ENCODE data around the gene EGFLAM. TPM values are rescaled to one million over a fixed set of nuclear protein-coding genes. Genes with fewer than 3 reads are reported as not detected.

EGFLAM gene
- total and polyA plus RNA-seq, 9 of the 15 experiments (the other 6 are each of a cell fraction or from before 2014, with no cell fraction given), result 0.09 to 2.5 (median 1.0) TPM

DNA sequence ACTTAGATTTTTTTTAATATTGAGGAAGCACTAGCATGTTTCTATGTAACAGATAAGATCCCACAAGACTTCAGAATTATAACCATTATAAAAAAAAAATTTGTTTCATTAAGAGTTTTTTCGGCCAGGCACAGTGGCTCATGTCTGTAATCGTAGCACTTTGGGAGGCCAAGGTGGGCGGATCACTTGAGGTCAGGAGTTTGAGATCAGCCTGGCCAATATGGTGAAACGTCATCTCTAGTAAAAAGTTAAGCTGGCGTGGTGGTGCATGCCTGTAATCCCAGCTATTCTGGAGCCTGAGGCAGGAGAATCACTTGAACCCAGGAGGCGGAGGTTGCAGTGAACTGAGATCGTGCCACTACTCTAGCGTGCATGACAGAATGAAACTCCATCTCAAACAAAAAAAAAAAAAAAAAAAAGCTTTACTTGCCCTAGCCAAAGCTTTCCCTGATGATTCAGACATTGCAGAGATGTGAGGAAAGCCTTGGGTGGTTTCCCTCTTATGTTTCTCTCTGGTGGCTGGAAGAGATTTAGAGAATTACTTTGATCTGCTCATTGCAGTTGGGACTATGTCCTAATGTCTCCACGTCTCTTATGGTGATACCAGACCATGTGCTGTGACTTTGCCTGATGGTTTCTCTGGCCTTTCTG, 65.4 kb downstream of the EGFLAM start:
- Histone ChIP-seq H3K4me2 (ENCODE audit: insufficient read depth, low read length) (no peak overlapping the region), H3K4me1 (replicated peaks in 1 of 2; ENCODE audit: control insufficient read depth in 2 of 2, insufficient read depth in 2 of 2, low read length in 2 of 2) (no peaks in the 10 kb centered on the region), H3K9me1 (ENCODE audit: control insufficient read depth, insufficient read depth, low read length) (no peaks in the 10 kb centered on the region), H3K27ac (ENCODE audit: extremely low read depth, low read depth, low read length) (no peak overlapping the region), H4K20me1 (replicated peaks; ENCODE audit: control insufficient read depth, insufficient read depth, low read length) (no peaks in the 10 kb centered on the region), H3K9me3 (replicated peaks; ENCODE audit: control insufficient read depth, insufficient read depth, low read depth, low read length) (no peaks in the 10 kb centered on the region), H3K27me3 (ENCODE audit: control insufficient read depth in 2 of 2, insufficient read depth in 2 of 2, low read length in 2 of 2) (peaks cover 0 to 5% of the 10 kb centered on the region in 2 experiments; a peak in 2 of 5 replicates), H3K36me3 (ENCODE audit: control insufficient read depth, insufficient read depth, low read length) (no peaks in the 10 kb centered on the region), H3K9ac (ENCODE audit: insufficient read depth in 1 of 2, low read depth in 2 of 2, low read length in 2 of 2) (no peak overlapping the region), H3K79me2 (ENCODE audit: control insufficient read depth, insufficient read depth, low read length) (no peaks in the 10 kb centered on the region), H2AFZ (ENCODE audit: low read depth, low read length) (no peak overlapping the region), H3K4me3 (no peak overlapping the region)
- intact Hi-C loops (cut with micrococcal nuclease) (no loop called here), in situ Hi-C loops (cut with MboI) (no loop called here)
- TF ChIP-seq RCOR1 (IDR thresholded peaks at IDR 0.05; ENCODE audit: borderline replicate concordance in 1 of 2, low read depth in 2 of 2, low read length in 2 of 2) (no peak), ARID1B (IDR thresholded peaks at IDR 0.05) (no peak), CEBPG (CRISPR knock-in tag; IDR thresholded peaks at IDR 0.05) (no peak), CEBPG (tag; conservative IDR thresholded peaks at IDR 0.05 in 1 of 2, IDR thresholded peaks at IDR 0.05 in 1 of 2) (no peak), NR4A1 (CRISPR knock-in tag; IDR thresholded peaks at IDR 0.05) (no peak), NR4A1 (tag; IDR thresholded peaks at IDR 0.05) (no peak), KDM2B (CRISPR knock-in tag; IDR thresholded peaks at IDR 0.05) (no peak), EGR1 (conservative IDR thresholded peaks at IDR 0.05) (no peak), ZNF77 (CRISPR knock-in tag; IDR thresholded peaks at IDR 0.05) (no peak), CEBPB (tag; IDR thresholded peaks at IDR 0.05) (no peak), GATAD2A (IDR thresholded peaks at IDR 0.05) (no peak), SNIP1 (IDR thresholded peaks at IDR 0.05; ENCODE audit: low read depth) (no peak), MYC (IDR thresholded peaks at IDR 0.05; ENCODE audit: low read depth, low read length) (no peak), MYC (CRISPR knock-in tag; IDR thresholded peaks at IDR 0.05; ENCODE audit: borderline replicate concordance, low read depth) (no peak), ZNF384 (IDR thresholded peaks at IDR 0.05; ENCODE audit: low read depth, low read length) (no peak), ATF7 (IDR thresholded peaks at IDR 0.05) (no peak)
- TF ChIP-seq, protein P1, sequence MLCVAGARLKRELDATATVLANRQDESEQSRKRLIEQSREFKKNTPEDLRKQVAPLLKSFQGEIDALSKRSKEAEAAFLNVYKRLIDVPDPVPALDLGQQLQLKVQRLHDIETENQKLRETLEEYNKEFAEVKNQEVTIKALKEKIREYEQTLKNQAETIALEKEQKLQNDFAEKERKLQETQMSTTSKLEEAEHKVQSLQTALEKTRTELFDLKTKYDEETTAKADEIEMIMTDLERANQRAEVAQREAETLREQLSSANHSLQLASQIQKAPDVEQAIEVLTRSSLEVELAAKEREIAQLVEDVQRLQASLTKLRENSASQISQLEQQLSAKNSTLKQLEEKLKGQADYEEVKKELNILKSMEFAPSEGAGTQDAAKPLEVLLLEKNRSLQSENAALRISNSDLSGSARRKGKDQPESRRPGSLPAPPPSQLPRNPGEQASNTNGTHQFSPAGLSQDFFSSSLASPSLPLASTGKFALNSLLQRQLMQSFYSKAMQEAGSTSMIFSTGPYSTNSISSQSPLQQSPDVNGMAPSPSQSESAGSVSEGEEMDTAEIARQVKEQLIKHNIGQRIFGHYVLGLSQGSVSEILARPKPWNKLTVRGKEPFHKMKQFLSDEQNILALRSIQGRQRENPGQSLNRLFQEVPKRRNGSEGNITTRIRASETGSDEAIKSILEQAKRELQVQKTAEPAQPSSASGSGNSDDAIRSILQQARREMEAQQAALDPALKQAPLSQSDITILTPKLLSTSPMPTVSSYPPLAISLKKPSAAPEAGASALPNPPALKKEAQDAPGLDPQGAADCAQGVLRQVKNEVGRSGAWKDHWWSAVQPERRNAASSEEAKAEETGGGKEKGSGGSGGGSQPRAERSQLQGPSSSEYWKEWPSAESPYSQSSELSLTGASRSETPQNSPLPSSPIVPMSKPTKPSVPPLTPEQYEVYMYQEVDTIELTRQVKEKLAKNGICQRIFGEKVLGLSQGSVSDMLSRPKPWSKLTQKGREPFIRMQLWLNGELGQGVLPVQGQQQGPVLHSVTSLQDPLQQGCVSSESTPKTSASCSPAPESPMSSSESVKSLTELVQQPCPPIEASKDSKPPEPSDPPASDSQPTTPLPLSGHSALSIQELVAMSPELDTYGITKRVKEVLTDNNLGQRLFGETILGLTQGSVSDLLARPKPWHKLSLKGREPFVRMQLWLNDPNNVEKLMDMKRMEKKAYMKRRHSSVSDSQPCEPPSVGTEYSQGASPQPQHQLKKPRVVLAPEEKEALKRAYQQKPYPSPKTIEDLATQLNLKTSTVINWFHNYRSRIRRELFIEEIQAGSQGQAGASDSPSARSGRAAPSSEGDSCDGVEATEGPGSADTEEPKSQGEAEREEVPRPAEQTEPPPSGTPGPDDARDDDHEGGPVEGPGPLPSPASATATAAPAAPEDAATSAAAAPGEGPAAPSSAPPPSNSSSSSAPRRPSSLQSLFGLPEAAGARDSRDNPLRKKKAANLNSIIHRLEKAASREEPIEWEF (CRISPR knock-in tag; IDR thresholded peaks at IDR 0.05), result no peak
- TF ChIP-seq, protein P2, sequence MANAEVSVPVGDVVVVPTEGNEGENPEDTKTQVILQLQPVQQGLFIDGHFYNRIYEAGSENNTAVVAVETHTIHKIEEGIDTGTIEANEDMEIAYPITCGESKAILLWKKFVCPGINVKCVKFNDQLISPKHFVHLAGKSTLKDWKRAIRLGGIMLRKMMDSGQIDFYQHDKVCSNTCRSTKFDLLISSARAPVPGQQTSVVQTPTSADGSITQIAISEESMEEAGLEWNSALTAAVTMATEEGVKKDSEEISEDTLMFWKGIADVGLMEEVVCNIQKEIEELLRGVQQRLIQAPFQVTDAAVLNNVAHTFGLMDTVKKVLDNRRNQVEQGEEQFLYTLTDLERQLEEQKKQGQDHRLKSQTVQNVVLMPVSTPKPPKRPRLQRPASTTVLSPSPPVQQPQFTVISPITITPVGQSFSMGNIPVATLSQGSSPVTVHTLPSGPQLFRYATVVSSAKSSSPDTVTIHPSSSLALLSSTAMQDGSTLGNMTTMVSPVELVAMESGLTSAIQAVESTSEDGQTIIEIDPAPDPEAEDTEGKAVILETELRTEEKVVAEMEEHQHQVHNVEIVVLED (CRISPR knock-in tag; IDR thresholded peaks at IDR 0.05), result no peak
- no TSS peak for BruUV-seq (replicated peaks)
- POLR2A ChIA-PET, result no interaction called here
- CTCF ChIA-PET (ENCODE audit: low intra/inter-chr PET ratio), result interaction anchor here (0.7 kb wide), 1 partner anchor 1095 kb away, joined by 5 read pairs; no protein-coding TSS in a partner anchor
- FAIRE-seq (no peak), DNase-seq (ENCODE audit: extremely low read depth in 1 of 4, low spot score in 3 of 4) (no peak), ATAC-seq (no peak)
- WGBS (ENCODE audit: insufficient coverage, low coverage, missing lambda C conversion rate), result 30% methylated on average over 8 of the region's 9 CpGs

Measured in K562 (cell line).